Ovary (tissue), 9 donors: Measurements from ENCODE around the gene BMERB1. TPM values are rescaled to one million over a fixed set of nuclear protein-coding genes. Genes with fewer than 3 reads are reported as not detected.
"Not testable (repeated sequence)": the region's sequence is repeated elsewhere in the genome, so short reads cannot be mapped to it uniquely, and the experiment has no call there.

Experiments
- DNase-seq, 5 donors: peaks; one replicate each; pipeline ENCODE4 v3.0.0-alpha.2; 2019 to 2020
- H3K27ac ChIP-seq, 2 donors: fragments of 200-600 bp; one replicate each; pipeline versions ENCODE4 v1.5.1 to v1.8.0; 2019 to 2022
- H3K27me3 ChIP-seq: fragments of 200-600 bp; one replicate; pipeline ENCODE4 v1.8.0; 2022
- H3K36me3 ChIP-seq: fragments of 200-600 bp; sonication (generic); one replicate; pipeline ENCODE4 v1.5.1; 2019
- H3K4me1 ChIP-seq: one replicate; pipeline ENCODE4 v1.8.1; 2013; ENCODE audit warnings: mild to moderate bottlenecking, moderate library complexity; ENCODE audit not compliant: insufficient read depth
- H3K4me3 ChIP-seq: fragments of 200-600 bp; sonication (generic); one replicate; pipeline ENCODE4 v1.5.1; 2017
- H3K9me3 ChIP-seq, 2 donors: fragments of 200-600 bp in 1 of 2; sonication (generic) in 1 of 2; one replicate each; pipeline versions ENCODE4 v1.5.1 to v1.8.1; 2013 to 2019; ENCODE audit warnings: mild to moderate bottlenecking in 1 of 2, moderate library complexity in 1 of 2
- CTCF ChIP-seq, 3 donors: fragments of 450-650 bp in 2 of 3; fragments of 200-600 bp in 1 of 3; IDR thresholded peaks; one replicate each; pipeline versions ENCODE4 v1.5.1 to v1.8.0; 2016 to 2022; ENCODE audit warnings: antibody characterized with exemption in 3 of 3, mild to moderate bottlenecking in 1 of 3
- EP300 ChIP-seq: sonication (generic); formaldehyde crosslinking; IDR thresholded peaks from one replicate; pipeline ENCODE4 v1.6.1; 2017; ENCODE audit warnings: antibody characterized with exemption
- POLR2A ChIP-seq: fragments of 450-650 bp; IDR thresholded peaks from one replicate; pipeline ENCODE4 v1.6.1; 2017; ENCODE audit warnings: antibody characterized with exemption, mild to moderate bottlenecking, moderate library complexity
- WGBS, 3 donors: extraction: QIAGEN DNeasy Blood & Tissue Kit in 1 of 3; methylation state at CpG; one replicate each; pipeline versions ENCODE4 v1.1.5 to v1.1.7; 2013 to 2017; 5-methylcytosine and 5-hydroxymethylcytosine counted together
- intact Hi-C, 4 donors: fragments of 100-400 bp; cut with DNase I; formaldehyde crosslinking; loops; one replicate each; pipeline versions ENCODE4 v1.11.0 to v1.15.1; 2022 to 2023
- polyA plus RNA-seq, 2 donors: library from polyadenylated mRNA; stranded (reverse); fragments of 200-250 nt in 1 of 2; fragments of 350-450 nt in 1 of 2; fragmentation: Illumina TruSeq in 1 of 2; extraction: RNeasy Lipid Tissue Mini Kit (QIAGEN cat#74804) in 1 of 2; gene quantifications; one replicate each; pipeline ENCODE4 v1.2.3, GENCODE V29; 2013 to 2014
- total RNA-seq, 7 donors: library from RNA; depleted of rRNA in 2 of 7; stranded (reverse); fragments of >200 nt in 2 of 7; fragmentation: NEBNext Ultra II Directional in 3 of 7; extraction: Animal tissue kit (Norgen Biotek cat#: 25700) in 3 of 7; gene quantifications; one replicate each; pipeline versions ENCODE4 v1.1.0 to v1.2.4, GENCODE V29; 2016 to 2023
- donor health status: DM: no; HTN: no; CAD: no; lungs with moderate emphysema.
- donor health status: DM: no; HTN: no; CAD: no.
- donor health status: Bipolar disorder and iron deficiency.
- donor health status: DM: yes; HTN: yes; CAD: no.
- donor health status: DM: no; HTN: no; CAD: no.
- donor health status: DM: yes; HTN: yes; CAD: no.

BMERB1 gene
- total and polyA plus RNA-seq, 9 donors: 22.6 to 77.5 (median 65.2) TPM

- Histone ChIP-seq H3K9me3 (no peaks in the 10 kb centered on the region), H3K27me3 (no peaks in the 10 kb centered on the region), H3K4me3 (no peak overlapping the region), H3K36me3 (no peaks in the 10 kb centered on the region), H3K27ac (no peak overlapping the region), H3K4me1 (no peaks in the 10 kb centered on the region)
- DNase-seq: no peak
- intact Hi-C loops: no loop called here
- TF ChIP-seq EP300 (no peak), POLR2A (no peak), CTCF (IDR thresholded peaks at IDR 0.05) (no peak)
- WGBS, 3 donors: 89 to 95% (median 94%) methylated on average over 2 of the region's 2 CpGs
Observed at GRCh38 chr16:15417197-15417596, 17.2 kb upstream of the BMERB1 start.

- H3K4me1 ChIP-seq: no peaks in the 10 kb centered on the region
- no peaks in the 10 kb centered on the region for H3K27me3 ChIP-seq
- no peak overlapping the region for H3K27ac ChIP-seq
- TF ChIP-seq CTCF (IDR thresholded peaks at IDR 0.05) (no peak), EP300 (no peak), POLR2A (no peak)
- no peaks in the 10 kb centered on the region for H3K36me3 ChIP-seq
- intact Hi-C loops: no loop called here
- WGBS, 3 donors: 72 to 81% (median 73%) methylated on average over 3 of the region's 3 CpGs
- no peak for DNase-seq
- H3K4me3 ChIP-seq: no peak overlapping the region
- H3K9me3 ChIP-seq: no peaks in the 10 kb centered on the region
Observed at GRCh38 chr16:15418206-15418605, 16.2 kb upstream of the BMERB1 start.

GRCh38 chr16:15421696-15422095 lies 12.7 kb upstream of the BMERB1 start:
- WGBS, 3 donors: 84 to 88% (median 86%) methylated on average over 5 of the region's 5 CpGs
- H3K9me3 ChIP-seq, intact Hi-C loops, H3K27ac ChIP-seq, DNase-seq, H3K36me3 ChIP-seq, H3K4me3 ChIP-seq, H3K27me3 ChIP-seq, H3K4me1 ChIP-seq: not testable (repeated sequence)

- no peak overlapping the region for H3K27ac ChIP-seq
- 82 to 91% (median 87%) methylated on average over 8 of the region's 8 CpGs for WGBS, 3 donors
Observed at GRCh38 chr16:15422222-15422621, 12.2 kb upstream of the BMERB1 start.

GRCh38 chr16:15425861-15426260 lies 8.5 kb upstream of the BMERB1 start:
- TF ChIP-seq CTCF (IDR thresholded peaks at IDR 0.05) (no peak), POLR2A (no peak), EP300 (no peak)

More at GRCh38 chr16:15422222-15422621, 12.2 kb upstream of the BMERB1 start:
- intact Hi-C loops: no loop called here
- H3K4me1 ChIP-seq: no peaks in the 10 kb centered on the region
- no peak for TF ChIP-seq EP300
- TF ChIP-seq POLR2A: no peak
- no peak for TF ChIP-seq CTCF (IDR thresholded peaks at IDR 0.05)
- no peaks in the 10 kb centered on the region for H3K36me3 ChIP-seq
- no peak overlapping the region for H3K4me3 ChIP-seq
- no peak for DNase-seq
- H3K27me3 ChIP-seq: no peaks in the 10 kb centered on the region
- H3K9me3 ChIP-seq: no peaks in the 10 kb centered on the region

More at GRCh38 chr16:15425861-15426260, 8.5 kb upstream of the BMERB1 start:
- Histone ChIP-seq H3K4me1 (peaks cover 1% of the 10 kb centered on the region), H3K36me3 (no peaks in the 10 kb centered on the region), H3K27ac (no peak overlapping the region), H3K9me3 (no peaks in the 10 kb centered on the region), H3K27me3 (no peaks in the 10 kb centered on the region), H3K4me3 (no peak overlapping the region)
- 55 to 65% (median 56%) methylated on average over 6 of the region's 6 CpGs for WGBS, 3 donors
- no peak for DNase-seq
- intact Hi-C loops: no loop called here
